ENCODE results near the gene PRAMEF12.

DNA sequence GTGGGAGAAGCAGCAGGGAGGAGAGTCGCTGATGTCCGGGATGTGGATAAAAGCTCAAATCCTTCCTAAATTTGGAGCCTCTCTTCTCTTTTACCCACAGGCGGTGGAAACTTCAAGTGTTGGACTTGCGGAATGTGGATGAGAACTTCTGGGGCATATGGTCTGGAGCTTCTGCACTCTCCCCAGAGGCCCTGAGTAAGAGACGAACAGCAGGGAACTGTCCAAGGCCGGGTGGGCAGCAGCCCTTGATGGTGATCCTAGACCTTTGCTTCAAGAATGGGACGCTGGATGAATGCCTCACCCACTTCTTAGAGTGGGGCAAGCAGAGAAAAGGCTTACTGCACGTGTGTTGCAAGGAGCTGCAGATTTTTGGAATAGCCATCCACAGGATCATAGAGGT lies 1.9 kb downstream of the PRAMEF12 start:
- TF ChIP-seq, protein P1, sequence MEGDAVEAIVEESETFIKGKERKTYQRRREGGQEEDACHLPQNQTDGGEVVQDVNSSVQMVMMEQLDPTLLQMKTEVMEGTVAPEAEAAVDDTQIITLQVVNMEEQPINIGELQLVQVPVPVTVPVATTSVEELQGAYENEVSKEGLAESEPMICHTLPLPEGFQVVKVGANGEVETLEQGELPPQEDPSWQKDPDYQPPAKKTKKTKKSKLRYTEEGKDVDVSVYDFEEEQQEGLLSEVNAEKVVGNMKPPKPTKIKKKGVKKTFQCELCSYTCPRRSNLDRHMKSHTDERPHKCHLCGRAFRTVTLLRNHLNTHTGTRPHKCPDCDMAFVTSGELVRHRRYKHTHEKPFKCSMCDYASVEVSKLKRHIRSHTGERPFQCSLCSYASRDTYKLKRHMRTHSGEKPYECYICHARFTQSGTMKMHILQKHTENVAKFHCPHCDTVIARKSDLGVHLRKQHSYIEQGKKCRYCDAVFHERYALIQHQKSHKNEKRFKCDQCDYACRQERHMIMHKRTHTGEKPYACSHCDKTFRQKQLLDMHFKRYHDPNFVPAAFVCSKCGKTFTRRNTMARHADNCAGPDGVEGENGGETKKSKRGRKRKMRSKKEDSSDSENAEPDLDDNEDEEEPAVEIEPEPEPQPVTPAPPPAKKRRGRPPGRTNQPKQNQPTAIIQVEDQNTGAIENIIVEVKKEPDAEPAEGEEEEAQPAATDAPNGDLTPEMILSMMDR (IDR thresholded peaks at IDR 0.05) = no peak
- TF ChIP-seq POLR2A (IDR thresholded peaks at IDR 0.05) = no peak
